B cell (primary cell): ENCODE results near the gene DHX15.

Experiments
- EZH2 ChIP-seq: IDR thresholded peaks from 2 replicates; pipeline ENCODE4 v1.6.1; 2012; ENCODE audit warnings: borderline replicate concordance, low read depth, mild to moderate bottlenecking, moderate library complexity, low read length; ENCODE audit not compliant: insufficient read depth, poor library complexity, severe bottlenecking
- TF ChIP-seq, protein P1 (sequence below): fragments of 200-600 bp; IDR thresholded peaks from one replicate; pipeline ENCODE4 v1.8.0; 2022; ENCODE audit warnings: antibody characterized with exemption, mild to moderate bottlenecking

DNA sequence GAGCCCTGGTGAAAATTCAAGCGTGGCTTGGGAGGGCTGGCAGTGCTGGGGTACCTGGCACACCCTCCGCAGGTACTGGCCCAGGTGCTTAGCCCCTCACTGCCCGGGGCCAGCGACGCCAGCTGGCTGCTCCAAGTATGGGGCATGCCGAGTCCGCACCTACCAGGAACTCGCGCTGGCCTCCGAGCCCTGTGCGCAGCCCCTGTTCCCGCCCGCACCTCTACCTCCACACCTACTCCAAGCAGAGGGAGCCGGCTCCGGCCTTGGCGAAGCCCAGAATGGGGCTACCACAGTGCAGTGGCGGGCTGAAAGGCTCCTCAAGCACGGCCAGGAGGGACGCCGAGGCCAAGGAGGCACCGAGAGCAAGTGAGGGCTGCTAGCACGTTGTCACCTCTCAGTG lies 14.9 kb upstream of the DHX15 start:
- TF ChIP-seq, protein P1, sequence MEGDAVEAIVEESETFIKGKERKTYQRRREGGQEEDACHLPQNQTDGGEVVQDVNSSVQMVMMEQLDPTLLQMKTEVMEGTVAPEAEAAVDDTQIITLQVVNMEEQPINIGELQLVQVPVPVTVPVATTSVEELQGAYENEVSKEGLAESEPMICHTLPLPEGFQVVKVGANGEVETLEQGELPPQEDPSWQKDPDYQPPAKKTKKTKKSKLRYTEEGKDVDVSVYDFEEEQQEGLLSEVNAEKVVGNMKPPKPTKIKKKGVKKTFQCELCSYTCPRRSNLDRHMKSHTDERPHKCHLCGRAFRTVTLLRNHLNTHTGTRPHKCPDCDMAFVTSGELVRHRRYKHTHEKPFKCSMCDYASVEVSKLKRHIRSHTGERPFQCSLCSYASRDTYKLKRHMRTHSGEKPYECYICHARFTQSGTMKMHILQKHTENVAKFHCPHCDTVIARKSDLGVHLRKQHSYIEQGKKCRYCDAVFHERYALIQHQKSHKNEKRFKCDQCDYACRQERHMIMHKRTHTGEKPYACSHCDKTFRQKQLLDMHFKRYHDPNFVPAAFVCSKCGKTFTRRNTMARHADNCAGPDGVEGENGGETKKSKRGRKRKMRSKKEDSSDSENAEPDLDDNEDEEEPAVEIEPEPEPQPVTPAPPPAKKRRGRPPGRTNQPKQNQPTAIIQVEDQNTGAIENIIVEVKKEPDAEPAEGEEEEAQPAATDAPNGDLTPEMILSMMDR, result no peak
- TF ChIP-seq EZH2, result no peak
